Activated CD4-positive, alpha-beta T cell treated with anti-CD3 and anti-CD28 coated beads, Interleukin-2, amount 50 U/mL, for 4 hours (primary cell): Measurements from ENCODE around the gene RSPH6A.

Source experiments
- DNase-seq, 2 experiments: peaks; one replicate each; pipeline ENCODE4 v3.0.0-alpha.2; 2020

RSPH6A gene

DNA sequence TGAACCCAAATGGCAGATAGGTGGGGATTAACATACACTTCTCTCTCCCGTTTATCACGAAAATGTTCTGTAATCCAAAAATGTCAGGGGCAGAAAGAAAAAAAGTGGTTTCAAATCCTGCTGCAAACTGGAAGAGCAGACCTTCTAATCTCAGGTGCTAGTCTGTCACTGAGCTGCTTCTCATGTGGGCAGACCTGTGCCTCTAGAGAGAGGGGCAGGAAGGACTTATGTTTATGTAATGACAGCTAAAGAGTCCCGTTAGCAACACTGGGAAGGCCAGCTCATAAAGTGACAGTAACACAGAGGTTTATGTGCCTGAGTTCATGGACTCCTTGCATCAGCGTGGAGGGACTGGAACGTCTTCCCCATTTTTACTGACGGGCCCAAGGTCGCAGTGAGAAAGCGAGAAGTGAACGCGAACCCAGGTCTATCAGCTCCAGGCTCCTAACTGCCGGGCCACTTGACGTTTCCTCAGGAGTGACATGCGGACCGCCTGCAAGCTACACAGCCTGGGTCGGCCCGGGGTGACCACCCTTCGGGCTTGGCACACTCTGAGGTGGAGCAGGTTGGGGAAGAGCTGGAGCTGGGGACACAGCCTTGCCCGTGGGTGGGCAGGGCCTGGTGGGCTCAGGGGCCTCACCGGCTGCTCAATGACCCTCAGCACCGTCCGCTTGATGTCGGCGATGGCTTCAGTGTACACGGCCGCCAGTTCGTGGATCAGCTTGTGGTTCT lies 9.6 kb upstream of the RSPH6A start:
- no peak for DNase-seq

DNA sequence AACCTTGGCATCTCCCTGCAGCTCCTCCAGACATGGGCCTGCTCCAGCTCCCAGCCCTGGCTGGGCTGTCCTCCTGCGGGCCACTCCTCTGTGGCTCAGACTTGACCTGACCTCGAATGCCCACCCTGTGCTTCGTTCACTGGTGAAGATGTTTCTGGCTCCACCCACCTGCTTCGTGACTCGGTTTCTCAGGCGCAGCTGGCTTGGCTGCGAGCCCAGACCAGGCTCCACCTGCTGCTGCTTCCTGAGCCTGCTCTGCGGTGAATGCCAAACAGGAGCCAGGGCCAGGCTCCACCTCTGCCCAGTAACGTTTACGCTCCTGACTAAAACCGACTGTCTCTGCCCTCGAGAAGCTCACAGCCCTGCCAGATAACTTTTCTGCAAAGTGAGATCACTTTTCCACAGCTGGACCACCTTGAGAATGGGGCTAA lies 8.9 kb upstream of the RSPH6A start:
- DNase-seq = no peak

DNA sequence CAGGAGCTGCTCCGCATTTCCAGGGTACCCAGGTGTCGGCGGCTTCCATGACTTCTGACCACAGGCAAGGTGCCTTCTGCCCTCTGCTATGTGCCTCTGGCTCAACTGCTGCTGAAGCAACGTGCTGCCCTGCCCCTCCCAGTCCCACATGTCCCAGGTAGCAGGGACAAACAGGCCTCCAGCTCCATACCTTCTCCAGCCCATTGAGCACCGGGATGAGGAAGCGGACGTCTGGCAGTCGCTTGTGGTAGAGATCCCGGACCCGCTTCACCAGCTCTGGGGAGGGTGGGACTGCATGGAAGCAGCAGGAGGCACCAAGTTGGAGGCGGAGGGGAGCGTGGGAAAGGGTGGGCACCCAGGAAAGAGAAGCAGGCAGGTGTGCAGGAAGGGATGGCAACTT lies 8.1 kb upstream of the RSPH6A start:
- DNase-seq = no peak

DNA sequence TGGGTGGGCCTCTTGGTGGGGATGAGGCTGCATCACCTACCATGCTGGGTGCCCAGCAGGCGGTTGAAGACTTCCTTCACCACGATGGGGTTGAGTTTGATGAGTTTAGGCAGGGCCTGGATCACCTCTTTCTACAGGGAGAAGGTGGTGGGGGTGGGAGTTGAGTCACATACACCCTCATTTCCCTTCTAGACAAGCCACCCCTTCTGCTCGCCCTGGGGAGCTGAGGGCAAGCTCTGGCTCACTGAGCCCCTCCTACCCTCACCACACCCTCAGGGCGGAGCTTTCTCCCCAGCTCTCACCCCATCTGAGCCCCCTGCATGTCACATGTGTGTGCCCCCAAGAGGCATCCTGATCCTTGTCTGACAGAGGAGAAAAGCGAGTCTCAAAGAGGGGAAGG lies 7.6 kb upstream of the RSPH6A start:
- DNase-seq = no peak

DNA sequence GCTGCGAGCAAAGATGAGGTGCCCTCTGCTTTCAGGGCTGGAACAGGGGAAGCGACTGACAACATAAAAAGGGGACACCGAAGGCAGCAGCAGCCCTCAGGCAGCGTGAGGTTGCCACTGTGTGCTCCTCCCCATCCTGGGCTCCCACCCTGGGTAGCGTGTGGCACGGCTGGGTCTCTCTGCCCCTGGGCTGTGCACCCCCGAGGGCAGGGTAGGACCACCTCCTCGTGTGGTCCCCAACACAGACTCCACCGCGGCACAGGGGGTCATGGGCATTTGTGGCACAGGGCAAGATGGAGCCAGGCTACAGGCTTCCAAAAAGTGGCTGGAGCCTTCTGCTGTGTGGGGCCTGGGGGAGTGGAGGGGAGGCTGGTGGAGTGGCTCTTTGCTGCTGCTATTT lies 6.5 kb upstream of the RSPH6A start:
- DNase-seq = no peak

DNA sequence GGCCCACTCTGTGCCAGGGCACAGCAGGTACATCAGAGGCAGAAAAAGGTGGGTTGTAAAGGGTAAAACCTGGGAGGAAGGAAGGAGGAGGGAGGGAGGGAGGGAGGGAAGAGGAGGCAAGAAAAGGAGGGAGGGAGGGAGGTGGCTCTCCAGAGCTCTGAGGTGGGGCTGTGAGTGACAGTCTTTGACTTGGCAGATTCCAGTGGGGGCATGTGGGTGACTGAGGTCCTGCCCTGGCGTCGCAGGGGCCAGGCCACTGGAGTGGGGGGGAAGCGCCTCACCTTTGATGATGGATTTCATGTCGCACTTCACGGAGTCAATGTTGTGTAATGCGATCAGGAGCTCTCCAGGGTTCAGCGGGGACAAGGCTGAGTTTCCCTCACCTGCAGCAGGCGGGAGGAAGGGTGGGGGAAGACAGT lies 6.0 kb upstream of the RSPH6A start:
- DNase-seq = no peak

DNA sequence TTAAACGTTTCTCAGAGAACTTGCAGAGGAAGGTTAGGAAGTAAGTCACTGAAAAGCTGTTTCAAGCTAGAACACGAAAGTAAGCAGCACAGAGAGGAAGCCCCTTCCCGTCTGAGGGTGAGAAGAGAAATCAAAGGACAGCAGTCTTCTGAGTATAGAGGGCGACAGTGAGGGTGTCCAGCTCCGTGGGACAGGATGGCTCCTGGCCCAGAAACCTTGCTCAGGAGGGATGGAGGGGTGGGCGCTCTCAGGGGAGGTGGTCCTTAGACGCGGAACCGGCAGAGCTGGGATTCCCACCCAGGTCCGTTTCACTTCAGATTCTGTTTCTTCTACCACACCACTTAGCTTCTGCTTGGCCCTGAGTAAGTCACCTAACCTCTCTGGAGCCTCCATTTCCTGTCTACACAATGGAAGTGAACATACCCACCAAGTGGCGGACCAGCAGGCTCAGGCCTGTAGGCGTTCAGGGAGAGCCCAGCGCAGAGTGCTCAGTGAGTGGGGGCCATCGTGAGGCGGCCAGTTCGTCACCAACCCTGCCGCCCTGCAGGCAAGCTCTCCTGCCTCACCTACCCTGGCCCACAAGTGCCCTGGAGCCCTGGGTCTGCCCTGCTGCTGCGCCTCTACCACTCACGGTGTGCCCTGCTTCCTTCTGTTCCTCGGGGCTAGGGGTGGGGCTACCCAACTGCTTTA lies 5.5 kb upstream of the RSPH6A start:
- no peak for DNase-seq

DNA sequence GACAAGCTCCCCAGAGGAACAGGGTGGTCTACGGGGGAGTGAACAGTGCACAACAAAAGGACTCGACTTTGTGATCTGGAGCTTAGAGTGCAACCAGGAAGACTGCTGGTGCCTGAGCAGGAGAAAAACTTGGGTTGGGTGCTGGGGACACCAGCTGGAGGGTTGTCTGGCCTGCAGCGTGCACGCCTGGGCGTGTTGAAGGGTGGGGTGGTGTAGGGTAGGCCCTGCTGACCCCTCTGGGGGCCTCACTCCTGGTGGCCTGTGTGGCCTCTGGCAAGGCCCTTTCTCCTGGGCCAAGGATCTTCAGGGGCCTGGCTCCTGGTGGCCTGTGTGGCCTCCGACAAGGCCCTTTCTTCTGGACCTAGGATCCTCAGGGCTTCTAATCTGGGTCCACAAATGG lies 4.7 kb upstream of the RSPH6A start:
- DNase-seq = no peak

DNA sequence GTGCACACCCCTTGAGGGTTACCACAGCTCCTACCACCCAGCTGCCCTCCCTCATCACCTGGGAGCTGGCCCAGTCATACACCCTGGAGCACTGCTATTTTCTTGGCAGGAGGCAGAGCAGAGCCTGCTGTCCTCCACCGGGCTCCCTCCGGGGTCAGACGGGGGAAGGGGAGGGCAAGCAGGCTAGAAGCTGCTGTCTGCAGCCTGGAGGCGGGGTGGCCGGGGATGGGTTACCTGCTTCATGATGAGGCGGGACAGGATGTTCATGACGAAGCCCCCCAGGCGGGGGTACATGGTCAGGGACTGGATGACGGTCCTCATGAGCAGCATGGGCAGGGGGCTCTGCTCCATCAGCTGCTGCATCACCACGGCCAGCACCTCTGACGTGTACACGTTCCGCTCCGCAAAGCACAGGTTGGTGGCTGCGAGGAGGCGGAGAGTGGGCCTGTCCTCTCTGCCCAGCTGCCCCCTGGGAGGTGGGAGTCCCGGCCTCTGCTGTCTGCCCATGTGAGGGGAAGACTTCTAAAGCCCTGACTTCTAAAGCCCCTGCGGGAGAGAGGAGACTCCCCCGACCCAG lies 2.7 kb upstream of the RSPH6A start:
- DNase-seq = no peak

DNA sequence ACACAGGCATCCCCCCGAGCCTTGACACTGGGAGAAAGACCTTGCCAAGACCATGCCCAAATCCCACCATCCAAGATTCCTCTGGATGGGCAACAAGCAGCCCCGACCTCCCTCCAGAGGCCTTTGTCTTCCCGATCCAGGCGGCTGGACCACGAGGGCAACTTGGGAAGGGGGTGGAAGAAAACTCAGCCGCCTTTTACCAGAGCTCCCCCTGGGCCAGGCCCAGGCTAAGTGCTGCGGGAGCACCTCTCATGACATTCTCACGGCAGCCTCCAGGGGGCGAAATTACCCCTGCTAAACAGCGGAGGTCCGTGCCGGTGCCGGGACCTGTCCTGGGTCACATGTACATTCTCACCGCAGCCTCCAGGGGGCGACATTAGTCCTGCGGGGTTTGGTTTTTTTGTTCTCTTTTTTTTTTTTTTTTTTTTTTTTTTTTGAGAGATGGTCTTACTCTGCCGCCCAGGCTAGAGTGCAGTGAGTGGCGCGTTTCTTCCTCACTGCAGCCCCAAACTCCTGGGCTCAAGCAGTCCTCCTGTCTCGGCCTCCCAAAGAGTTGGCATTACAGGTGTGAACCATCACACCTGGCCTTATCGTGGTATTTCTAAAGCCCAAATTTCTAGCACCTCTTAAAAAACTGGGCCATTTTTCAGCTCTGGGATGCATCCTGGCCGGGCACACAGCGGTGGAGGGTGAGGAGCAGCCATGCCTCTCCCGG lies 2.1 kb upstream of the RSPH6A start:
- DNase-seq = peak; percentile 95 to 97

DNA sequence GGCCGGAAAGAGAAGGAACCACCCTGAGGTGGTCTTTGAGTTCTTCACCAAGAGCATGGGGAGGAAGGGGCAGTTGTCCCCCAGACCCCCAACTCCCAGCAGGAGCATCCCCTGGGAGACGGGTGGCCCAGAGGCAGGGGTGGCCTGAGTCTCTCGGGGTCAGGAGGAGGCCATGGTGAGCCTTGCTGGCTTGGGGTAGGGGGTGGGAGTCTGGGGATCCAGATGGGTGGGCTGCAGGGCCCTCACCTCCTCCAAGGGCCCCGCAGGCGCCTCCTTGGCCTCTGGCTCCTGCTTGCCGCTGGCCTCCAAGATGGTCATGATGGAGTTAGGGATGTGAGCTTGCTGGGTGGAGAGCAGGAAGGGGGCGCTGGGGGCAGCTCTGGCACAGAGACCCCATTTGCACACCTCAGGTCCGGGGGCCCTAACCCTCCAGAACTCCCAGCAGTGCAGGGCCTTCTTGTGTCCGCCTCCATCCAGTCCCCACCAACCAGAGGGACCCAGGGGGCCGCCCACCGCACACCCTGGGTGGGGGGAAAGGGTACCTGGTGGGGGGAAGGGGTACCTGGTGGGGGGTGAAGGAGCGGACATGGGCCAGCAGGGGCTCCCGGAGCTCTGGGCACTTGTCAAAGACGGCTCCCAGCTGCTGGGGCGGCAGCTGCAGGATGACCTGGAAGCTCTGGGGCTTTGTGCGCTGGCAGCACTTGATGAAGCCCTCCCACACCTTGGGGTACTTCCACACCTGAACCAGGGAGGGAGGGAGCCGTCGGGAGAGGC lies 1.3 kb upstream of the RSPH6A start:
- DNase-seq = no peak

DNA sequence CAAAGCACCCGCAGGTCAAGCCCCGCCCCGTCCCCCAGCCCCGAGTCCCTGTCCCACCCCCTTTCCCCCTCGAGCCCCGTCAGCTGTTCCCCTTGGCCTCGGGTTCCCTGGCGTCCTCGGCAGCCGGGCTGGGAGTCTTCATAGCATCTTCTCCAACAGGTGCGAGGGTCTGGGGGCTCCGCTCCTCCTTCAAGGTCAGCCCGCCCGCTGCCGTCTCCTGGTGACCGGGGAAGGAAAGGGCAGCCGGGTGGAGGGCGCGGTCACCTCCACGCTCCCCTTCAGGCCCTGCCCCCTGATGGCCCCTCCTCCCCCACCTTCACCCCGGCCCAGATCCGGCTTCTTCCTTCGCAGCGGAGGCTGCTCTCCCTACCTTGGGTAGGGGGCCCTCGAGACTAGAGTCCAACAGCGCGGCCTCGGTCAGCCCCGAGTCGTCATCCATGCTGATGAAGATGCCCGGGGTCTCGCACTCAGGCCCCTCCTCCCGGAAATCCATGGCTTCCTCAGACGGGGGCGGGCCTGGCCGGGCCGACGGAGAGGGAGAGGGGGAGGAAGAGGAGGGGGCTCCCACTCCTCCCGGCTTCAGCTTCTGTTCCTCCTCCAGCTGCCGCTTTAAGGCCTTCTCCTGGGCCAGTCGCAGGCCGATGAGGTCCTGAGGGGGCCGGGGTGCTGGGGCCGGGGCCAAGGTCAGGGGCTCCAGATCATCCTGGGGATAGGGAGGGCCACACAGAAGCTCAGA lies 541 bp upstream of the RSPH6A start:
- no peak for DNase-seq

DNA sequence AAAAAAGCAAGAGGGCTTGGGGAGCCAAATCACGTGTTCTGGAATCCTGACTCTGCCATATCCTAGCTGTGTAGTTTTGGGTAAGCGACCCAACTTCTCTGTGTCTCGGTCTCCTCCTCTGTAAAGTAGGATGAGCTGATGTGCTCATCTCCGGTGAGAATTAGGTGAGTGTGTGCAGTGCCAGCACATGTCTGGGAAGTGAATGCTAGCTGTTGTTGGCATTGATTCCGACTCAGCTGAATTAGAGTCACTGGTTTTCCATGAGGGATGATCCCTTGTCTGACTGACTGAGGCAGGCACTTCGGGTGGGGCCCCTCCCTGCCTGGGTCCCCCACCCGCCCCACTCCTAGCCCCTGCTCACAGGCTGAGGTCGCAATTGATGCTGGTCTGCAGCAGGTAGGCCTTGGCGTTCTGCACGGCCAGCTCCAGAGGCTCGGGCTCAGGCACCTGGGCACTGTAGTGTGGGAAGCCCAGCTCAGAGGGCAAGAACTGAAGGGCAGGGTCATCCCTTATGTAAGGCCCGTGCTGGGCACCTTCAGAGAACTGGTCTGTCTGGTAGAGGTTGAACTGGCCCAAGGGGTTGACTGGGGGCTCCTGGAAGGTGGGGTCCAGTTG lies 835 bp downstream of the RSPH6A start:
- DNase-seq = no peak

DNA sequence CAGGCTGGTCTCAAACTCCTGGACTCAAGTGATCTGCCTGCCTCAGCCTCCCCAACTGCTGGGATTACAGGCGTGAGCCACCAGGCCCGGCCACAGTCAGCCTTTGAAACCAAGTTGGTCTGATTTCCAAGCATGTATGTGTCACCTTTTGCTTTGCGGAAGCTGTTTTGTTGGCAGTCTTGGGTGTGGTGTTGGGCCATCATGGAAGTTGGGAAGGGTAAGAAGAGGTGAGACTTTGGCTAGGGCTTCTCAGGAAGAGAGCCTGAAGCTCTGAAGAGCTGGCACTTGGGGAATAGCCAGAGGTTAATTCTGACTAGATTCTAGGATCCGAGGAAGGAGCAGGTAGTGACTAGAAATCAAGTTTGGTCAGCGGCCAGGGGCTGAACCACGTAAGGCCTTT lies 2.8 kb downstream of the RSPH6A start:
- no peak for DNase-seq

DNA sequence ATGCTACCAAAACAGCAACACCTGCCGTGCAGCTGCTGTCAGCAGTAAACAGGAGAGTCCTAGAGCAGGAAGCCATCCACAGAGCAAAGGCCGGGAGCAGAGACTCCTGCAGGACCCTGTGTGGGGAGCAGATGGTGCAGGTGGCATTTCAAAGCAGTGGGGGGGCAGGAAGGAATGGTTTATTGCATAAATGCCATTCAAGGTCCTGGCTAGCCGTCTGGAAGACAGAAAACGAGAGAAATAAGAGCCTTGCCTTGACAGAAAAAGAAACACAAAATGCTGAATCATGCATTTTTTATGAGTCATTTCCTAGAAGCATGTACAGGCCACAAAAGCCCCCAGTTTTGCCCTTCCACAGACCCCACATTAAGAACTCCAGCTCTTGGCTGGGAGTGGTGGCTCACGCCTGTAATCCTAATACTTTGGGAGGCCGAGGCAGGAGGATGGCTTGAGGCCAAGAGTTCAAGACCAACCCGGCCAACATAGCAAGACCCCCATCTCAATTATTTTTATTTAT lies 5.4 kb downstream of the RSPH6A start:
- DNase-seq = no peak

DNA sequence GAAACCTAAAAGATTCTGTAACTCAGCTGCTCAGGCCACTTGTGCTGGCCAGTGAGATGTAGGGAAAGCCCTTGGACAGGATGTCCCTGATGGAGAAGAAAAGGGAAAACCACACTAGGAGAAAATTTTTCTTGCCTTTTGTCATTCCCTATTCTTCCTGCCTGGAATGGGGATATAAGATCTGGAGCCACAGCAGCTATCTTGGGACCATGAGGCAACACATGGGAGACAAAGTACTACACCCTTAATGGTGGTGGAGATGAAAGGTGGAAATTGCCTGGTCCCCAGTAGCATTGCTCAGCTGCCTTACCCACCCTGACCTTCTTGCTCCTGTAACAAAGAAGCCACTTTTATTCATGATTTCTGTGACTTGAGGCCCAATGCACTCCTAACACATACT lies 9.4 kb downstream of the RSPH6A start:
- no peak for DNase-seq

DNA sequence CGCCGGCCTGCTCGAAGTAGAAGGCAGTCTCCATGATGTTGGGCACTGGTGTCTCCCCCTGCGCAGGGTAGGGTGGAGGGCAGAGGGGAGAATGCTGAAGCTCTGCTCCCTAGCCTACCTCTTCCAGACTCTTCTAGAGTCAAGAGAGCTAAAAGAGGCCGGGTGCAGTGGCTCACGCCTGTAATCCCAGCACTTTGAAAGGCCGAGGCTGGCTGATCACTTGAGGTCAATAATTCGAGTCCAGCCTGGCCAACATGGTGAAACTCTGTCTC lies 10.2 kb downstream of the RSPH6A start:
- no peak for DNase-seq

DNA sequence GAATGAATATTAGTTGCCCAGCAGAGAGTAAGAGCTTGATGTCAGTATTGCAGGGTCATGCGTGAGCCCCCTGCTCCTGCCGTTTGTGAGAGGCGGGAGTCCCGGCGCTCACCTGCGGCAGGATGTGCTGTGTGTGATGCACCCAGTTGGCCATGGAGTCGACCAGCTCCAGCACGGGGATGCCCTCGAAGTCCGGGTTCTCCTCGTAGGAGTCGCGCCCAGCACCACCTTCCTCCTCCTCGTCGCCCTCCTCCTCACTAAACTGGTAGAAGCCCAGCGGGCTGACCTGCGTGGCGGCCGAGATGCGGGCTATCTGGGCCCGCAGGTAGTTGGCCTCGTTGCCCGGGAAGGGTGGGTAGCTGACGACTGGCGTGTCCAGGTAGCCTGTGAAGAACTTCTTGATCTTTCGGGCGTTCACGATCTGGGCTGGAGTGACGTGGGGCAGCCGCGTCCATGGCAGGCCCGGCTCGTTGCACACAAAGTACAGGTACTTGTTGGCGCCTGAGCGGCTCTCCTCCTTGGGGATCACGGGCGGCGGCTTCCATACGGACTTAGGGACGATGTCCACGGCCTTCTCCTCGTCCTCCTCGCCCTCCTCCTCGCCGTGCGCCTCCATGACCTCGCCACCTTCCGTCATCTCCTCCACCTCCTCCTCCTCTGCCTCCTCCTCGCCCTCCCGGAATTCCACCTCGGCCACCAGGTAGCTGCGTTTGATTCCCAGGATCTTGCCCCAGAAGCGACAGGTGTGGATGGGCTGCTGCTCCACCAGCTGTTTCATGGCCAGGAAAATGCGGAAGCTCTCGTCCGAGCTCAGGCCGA lies 10.8 kb downstream of the RSPH6A start:
- DNase-seq = no peak

DNA sequence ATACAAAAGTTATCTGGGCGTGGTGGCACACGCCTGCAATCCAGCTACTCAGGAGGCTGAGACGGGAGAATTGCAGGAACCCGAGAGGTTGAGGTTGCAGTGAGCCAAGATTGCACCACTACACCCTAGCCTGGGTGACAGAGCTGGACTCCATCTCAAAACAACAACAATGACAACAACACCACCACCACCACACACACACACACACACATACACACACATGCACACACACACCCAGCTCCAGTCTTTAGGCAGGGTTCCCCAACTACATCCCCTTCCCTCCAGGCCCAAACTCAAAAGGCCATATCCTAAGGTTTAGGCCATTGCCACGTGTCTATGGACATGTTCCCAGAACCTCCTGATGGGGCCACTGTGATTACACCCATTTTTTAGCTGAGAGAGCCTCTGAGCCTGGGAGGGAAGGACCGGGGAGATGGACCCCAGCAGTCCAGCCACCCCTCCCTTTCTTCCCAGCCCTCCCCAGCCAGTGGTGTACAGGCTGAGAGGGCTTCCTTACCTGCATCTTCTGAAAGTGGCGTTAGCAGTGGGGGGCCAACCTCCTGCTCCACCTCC lies 13.4 kb downstream of the RSPH6A start:
- no peak for DNase-seq

DNA sequence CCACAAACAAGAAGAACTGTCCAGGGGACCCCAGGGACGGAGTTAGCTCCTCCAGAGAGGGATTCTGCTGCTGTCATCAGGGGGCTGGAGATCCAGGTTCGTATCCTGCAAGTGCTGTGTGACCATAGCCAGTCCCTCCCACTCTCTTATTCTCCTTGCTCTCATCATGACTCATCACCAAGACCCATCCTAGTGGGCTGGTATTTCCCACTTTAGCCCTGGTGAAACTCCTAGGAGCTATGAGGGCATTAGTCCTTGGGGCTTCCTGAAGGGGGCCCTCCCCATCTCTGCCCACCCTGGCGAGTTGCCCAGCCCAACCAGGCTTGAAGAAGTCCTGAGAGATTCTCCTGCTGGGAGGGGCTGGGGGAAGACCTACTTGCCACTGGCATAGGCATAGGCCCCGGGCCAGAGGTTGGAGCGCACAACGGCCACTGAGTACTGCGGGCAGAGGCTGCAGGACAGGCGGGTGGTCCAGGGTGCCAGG lies 15.0 kb downstream of the RSPH6A start:
- no peak for DNase-seq
